DND-41 (cell line): ENCODE measurements around the gene AEN.

Experiments
- CTCF ChIP-seq: IDR thresholded peaks from 2 replicates; pipeline ENCODE4 v1.5.1; 2012; ENCODE audit warnings: borderline replicate concordance, low read length, moderate library complexity, mild to moderate bottlenecking; ENCODE audit not compliant: poor library complexity, severe bottlenecking; ENCODE audit errors: extremely low read depth
- EZH2 ChIP-seq: IDR thresholded peaks from 3 replicates; pipeline ENCODE4 v1.6.1; 2012; ENCODE audit warnings: borderline replicate concordance, low read depth, mild to moderate bottlenecking, moderate library complexity, low read length, inconsistent platforms; ENCODE audit not compliant: severe bottlenecking

DNA sequence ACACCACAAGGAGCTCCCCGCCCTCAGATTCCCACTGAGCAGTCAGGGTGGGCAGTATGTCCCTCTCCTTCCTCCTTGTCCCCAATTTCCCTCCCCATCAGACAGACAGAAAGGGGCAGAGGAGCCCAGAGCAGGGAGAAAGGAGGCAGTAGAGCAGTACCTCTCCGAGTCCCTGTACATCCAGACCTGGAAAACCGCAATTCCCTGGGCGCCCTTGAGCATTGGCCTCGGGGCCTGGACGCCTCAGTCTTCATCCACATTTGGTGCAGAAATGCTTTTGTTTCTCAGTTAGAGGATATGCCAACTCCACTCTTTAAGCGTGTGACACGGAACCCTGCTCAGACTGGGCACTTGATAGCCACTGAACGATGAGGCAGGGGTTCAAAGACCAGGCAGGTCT lies 23.6 kb downstream of the AEN start:
- TF ChIP-seq CTCF (no peak), EZH2 (no peak)
